Brain microvascular endothelial cell (primary cell): Measurements from ENCODE around the gene ARHGAP15.

Experiments used
- DNase-seq: peaks from one replicate; pipeline ENCODE4 v3.0.0-alpha.2; 2020
- H3K27ac ChIP-seq: fragments of 250-450 bp; sonication (Bioruptor Pico); 2 replicates; pipeline ENCODE4 v1.5.1; 2020; ENCODE audit warnings: mild to moderate bottlenecking, moderate library complexity
- H3K27me3 ChIP-seq: fragments of 250-450 bp; sonication (Bioruptor Pico); replicated peaks from 2 replicates; pipeline ENCODE4 v1.5.1; 2020; ENCODE audit warnings: mild to moderate bottlenecking
- H3K36me3 ChIP-seq: fragments of 250-450 bp; sonication (Bioruptor Pico); replicated peaks from 2 replicates; pipeline ENCODE4 v1.5.1; 2020; ENCODE audit warnings: mild to moderate bottlenecking
- H3K4me3 ChIP-seq: 2 replicates; pipeline ENCODE4 v1.5.1; 2011; ENCODE audit warnings: low read depth, mild to moderate bottlenecking, control low read depth, low read length, moderate library complexity
- in situ Hi-C: cut with HindIII; loops from 2 replicates; pipeline ENCODE4 v1.10.0; 2017; ENCODE audit warnings: low sequenced_read_pairs, low pct_ligation_motif_present
- TF ChIP-seq, protein P1 (sequence below): IDR thresholded peaks from 2 replicates; pipeline ENCODE4 v1.5.1; 2011; ENCODE audit warnings: low read depth, mild to moderate bottlenecking, moderate library complexity, low read length, control low read depth, inconsistent platforms; ENCODE audit errors: missing control alignments

ARHGAP15 gene

GRCh38 chr2:143611336-143611735 lies 482.1 kb downstream of the ARHGAP15 start:
- Histone ChIP-seq H3K27ac (no peak overlapping the region), H3K36me3 (no peaks in the 10 kb centered on the region), H3K27me3 (no peaks in the 10 kb centered on the region), H3K4me3 (no peak overlapping the region)
- TF ChIP-seq, protein P1, sequence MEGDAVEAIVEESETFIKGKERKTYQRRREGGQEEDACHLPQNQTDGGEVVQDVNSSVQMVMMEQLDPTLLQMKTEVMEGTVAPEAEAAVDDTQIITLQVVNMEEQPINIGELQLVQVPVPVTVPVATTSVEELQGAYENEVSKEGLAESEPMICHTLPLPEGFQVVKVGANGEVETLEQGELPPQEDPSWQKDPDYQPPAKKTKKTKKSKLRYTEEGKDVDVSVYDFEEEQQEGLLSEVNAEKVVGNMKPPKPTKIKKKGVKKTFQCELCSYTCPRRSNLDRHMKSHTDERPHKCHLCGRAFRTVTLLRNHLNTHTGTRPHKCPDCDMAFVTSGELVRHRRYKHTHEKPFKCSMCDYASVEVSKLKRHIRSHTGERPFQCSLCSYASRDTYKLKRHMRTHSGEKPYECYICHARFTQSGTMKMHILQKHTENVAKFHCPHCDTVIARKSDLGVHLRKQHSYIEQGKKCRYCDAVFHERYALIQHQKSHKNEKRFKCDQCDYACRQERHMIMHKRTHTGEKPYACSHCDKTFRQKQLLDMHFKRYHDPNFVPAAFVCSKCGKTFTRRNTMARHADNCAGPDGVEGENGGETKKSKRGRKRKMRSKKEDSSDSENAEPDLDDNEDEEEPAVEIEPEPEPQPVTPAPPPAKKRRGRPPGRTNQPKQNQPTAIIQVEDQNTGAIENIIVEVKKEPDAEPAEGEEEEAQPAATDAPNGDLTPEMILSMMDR = no peak
- no peak for DNase-seq
- in situ Hi-C loops = no loop called here

DNA sequence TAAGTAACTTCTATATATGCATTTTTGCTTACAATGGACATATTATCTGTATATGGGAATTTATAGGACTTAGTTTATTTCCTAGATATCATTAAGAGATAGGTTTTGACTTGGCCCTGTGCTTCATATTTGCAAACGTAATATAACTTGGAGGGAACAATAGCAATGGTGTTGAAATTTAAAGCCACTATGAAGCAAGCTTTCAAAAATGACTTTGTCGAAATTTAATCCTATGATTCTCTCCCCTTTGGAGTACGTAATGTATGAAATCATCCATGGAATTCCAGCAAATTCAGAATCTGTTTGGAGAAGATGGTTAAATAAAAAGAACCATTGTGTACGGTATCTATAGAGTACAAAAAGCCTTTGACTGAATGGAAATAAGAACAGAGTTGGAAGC lies 486.3 kb downstream of the ARHGAP15 start:
- in situ Hi-C loops = no loop called here
- H3K4me3 ChIP-seq = no peak overlapping the region
- no peak overlapping the region for H3K27ac ChIP-seq
- TF ChIP-seq, protein P1 = no peak
- H3K36me3 ChIP-seq = no peaks in the 10 kb centered on the region
- DNase-seq = no peak
- H3K27me3 ChIP-seq = no peaks in the 10 kb centered on the region

GRCh38 chr2:143616452-143616851 lies 487.2 kb downstream of the ARHGAP15 start:
- Histone ChIP-seq H3K36me3 (no peaks in the 10 kb centered on the region), H3K27ac (no peak overlapping the region), H3K27me3 (no peaks in the 10 kb centered on the region), H3K4me3 (no peak overlapping the region)
- in situ Hi-C loops = no loop called here
- no peak for DNase-seq
- TF ChIP-seq, protein P1 = no peak

GRCh38 chr2:143617803-143618415 lies 488.7 kb downstream of the ARHGAP15 start:
- no peak overlapping the region for H3K27ac ChIP-seq
- no peaks in the 10 kb centered on the region for H3K36me3 ChIP-seq
- no peaks in the 10 kb centered on the region for H3K27me3 ChIP-seq
- TF ChIP-seq, protein P1 = no peak
- no peak overlapping the region for H3K4me3 ChIP-seq
- in situ Hi-C loops = no loop called here
- no peak for DNase-seq

GRCh38 chr2:143622106-143622505 lies 492.9 kb downstream of the ARHGAP15 start:
- TF ChIP-seq, protein P1 = no peak
- no peak overlapping the region for H3K4me3 ChIP-seq
- no peak for DNase-seq
- no peaks in the 10 kb centered on the region for H3K36me3 ChIP-seq
- H3K27me3 ChIP-seq = no peaks in the 10 kb centered on the region
- in situ Hi-C loops = no loop called here
- H3K27ac ChIP-seq = no peak overlapping the region
